Ammon's horn (tissue), 1 donor: ENCODE results near the gene NELL2.
A peak's percentile ranks its signal among the peaks of the same experiment; 100 is the strongest.

ENCODE experiments used
- DNase-seq: peaks from one replicate; pipeline ENCODE4 v3.0.0-alpha.2; 2016; ENCODE audit warnings: low spot score

NELL2 gene

GRCh38 chr12:44618946-44619345, 257.2 kb downstream of the NELL2 start:
- DNase-seq = no peak

- no peak for DNase-seq
Measured at GRCh38 chr12:44616402-44616801, 259.7 kb downstream of the NELL2 start.

GRCh38 chr12:44611538-44611937, 264.6 kb downstream of the NELL2 start:
- no peak for DNase-seq

- peak; percentile 5 for DNase-seq
Measured at GRCh38 chr12:44603701-44604100, 272.4 kb downstream of the NELL2 start.

- no peak for DNase-seq
Measured at GRCh38 chr12:44592626-44593025, 283.5 kb downstream of the NELL2 start.

- DNase-seq = no peak
Measured at GRCh38 chr12:44589697-44590096, 286.4 kb downstream of the NELL2 start.

GRCh38 chr12:44588651-44589050, 287.5 kb downstream of the NELL2 start:
- DNase-seq = no peak

- DNase-seq = no peak
Measured at GRCh38 chr12:44584625-44585024, 291.5 kb downstream of the NELL2 start.

GRCh38 chr12:44582521-44582920, 293.6 kb downstream of the NELL2 start:
- no peak for DNase-seq

- no peak for DNase-seq
Measured at GRCh38 chr12:44581642-44582242, 294.4 kb downstream of the NELL2 start.

- DNase-seq = no peak
Measured at GRCh38 chr12:44574586-44574985, 301.5 kb downstream of the NELL2 start.

- no peak for DNase-seq
Measured at GRCh38 chr12:44573723-44574122, 302.4 kb downstream of the NELL2 start.

GRCh38 chr12:44571006-44571550, 305.0 kb downstream of the NELL2 start:
- DNase-seq = peak; percentile 10

- no peak for DNase-seq
Measured at GRCh38 chr12:44570036-44570583, 306.0 kb downstream of the NELL2 start.

GRCh38 chr12:44565163-44565562, 311.0 kb downstream of the NELL2 start:
- DNase-seq = no peak

- DNase-seq = no peak
Measured at GRCh38 chr12:44563486-44563885, 312.6 kb downstream of the NELL2 start.

- no peak for DNase-seq
Measured at GRCh38 chr12:44558340-44559100, 317.6 kb downstream of the NELL2 start.

- DNase-seq = no peak
Measured at GRCh38 chr12:44555454-44555853, 320.7 kb downstream of the NELL2 start.

- no peak for DNase-seq
Measured at GRCh38 chr12:44551631-44552030, 324.5 kb downstream of the NELL2 start.

GRCh38 chr12:44550377-44550776, 325.7 kb downstream of the NELL2 start:
- DNase-seq = no peak

GRCh38 chr12:44546060-44546459, 330.1 kb downstream of the NELL2 start:
- no peak for DNase-seq

GRCh38 chr12:44544018-44544417, 332.1 kb downstream of the NELL2 start:
- no peak for DNase-seq

- DNase-seq = no peak
Measured at GRCh38 chr12:44542716-44543115, 333.4 kb downstream of the NELL2 start.
